T47D (cell line): ENCODE data around the gene RFPL2.
"Not testable (repeated sequence)": the region's sequence is repeated elsewhere in the genome, so short reads cannot be mapped to it uniquely, and the experiment has no call there.

Experiments used
- DNase-seq, 2 experiments: peaks; one replicate each; pipeline versions ENCODE4 v3.0.0 to v3.0.0-alpha.2; 2011 to 2012; ENCODE audit warnings: low read depth in 1 of 2, low spot score in 1 of 2
- JUND ChIP-seq: IDR thresholded peaks from 2 replicates; pipeline ENCODE4 v1.6.1; 2012; ENCODE audit warnings: low read depth
- in situ Hi-C: cut with HindIII; loops from 2 replicates; pipeline ENCODE4 v1.10.0; 2016; ENCODE audit warnings: low sequenced_read_pairs, low pct_unique_long_range_greater_than_20kb

The RFPL2 gene

GRCh38 chr22:32175683-32176644 is 28.9 kb downstream of the RFPL2 start:
- no peak for TF ChIP-seq JUND
- DNase-seq, result no peak
- in situ Hi-C loops, result no loop called here

GRCh38 chr22:32175115-32175514 is 29.8 kb downstream of the RFPL2 start:
- TF ChIP-seq JUND, result no peak
- in situ Hi-C loops, result no loop called here
- DNase-seq, result no peak

GRCh38 chr22:32165681-32166080 is 39.2 kb downstream of the RFPL2 start:
- no peak for DNase-seq
- no peak for TF ChIP-seq JUND
- in situ Hi-C loops, result no loop called here

GRCh38 chr22:32164075-32164860 is 40.6 kb downstream of the RFPL2 start:
- DNase-seq, result no peak
- TF ChIP-seq JUND, result no peak
- in situ Hi-C loops, result no loop called here

- DNase-seq, in situ Hi-C loops: not testable (repeated sequence)
These were observed 44.5 kb downstream of the RFPL2 start for GRCh38 chr22:32160411-32160810.

GRCh38 chr22:32158712-32159533 is 46.0 kb downstream of the RFPL2 start, which contains the start of gene C22orf42:
Gene C22orf42 (minus strand): TSS chr22:32159303. CDS start chr22:32159215, 88 bp downstream.
- DNase-seq, result no peak
- TF ChIP-seq JUND, result no peak
- in situ Hi-C loops, result no loop called here

- in situ Hi-C loops, DNase-seq: not testable (repeated sequence)
These were observed 47.2 kb downstream of the RFPL2 start for GRCh38 chr22:32157632-32158031.

GRCh38 chr22:32154727-32155126 is 50.1 kb downstream of the RFPL2 start:
- DNase-seq, in situ Hi-C loops: not testable (repeated sequence)

GRCh38 chr22:32151641-32152040 is 53.2 kb downstream of the RFPL2 start:
- in situ Hi-C loops, DNase-seq: not testable (repeated sequence)

- DNase-seq, in situ Hi-C loops: not testable (repeated sequence)
These were observed 54.2 kb downstream of the RFPL2 start for GRCh38 chr22:32150647-32151046.

GRCh38 chr22:32148372-32148771 is 56.5 kb downstream of the RFPL2 start:
- DNase-seq, in situ Hi-C loops: not testable (repeated sequence)

- DNase-seq, in situ Hi-C loops: not testable (repeated sequence)
These were observed 57.7 kb downstream of the RFPL2 start for GRCh38 chr22:32147128-32147527.
